ENCODE data around the gene TMEM100.

The TMEM100 gene, protein sequence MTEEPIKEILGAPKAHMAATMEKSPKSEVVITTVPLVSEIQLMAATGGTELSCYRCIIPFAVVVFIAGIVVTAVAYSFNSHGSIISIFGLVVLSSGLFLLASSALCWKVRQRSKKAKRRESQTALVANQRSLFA

DNA sequence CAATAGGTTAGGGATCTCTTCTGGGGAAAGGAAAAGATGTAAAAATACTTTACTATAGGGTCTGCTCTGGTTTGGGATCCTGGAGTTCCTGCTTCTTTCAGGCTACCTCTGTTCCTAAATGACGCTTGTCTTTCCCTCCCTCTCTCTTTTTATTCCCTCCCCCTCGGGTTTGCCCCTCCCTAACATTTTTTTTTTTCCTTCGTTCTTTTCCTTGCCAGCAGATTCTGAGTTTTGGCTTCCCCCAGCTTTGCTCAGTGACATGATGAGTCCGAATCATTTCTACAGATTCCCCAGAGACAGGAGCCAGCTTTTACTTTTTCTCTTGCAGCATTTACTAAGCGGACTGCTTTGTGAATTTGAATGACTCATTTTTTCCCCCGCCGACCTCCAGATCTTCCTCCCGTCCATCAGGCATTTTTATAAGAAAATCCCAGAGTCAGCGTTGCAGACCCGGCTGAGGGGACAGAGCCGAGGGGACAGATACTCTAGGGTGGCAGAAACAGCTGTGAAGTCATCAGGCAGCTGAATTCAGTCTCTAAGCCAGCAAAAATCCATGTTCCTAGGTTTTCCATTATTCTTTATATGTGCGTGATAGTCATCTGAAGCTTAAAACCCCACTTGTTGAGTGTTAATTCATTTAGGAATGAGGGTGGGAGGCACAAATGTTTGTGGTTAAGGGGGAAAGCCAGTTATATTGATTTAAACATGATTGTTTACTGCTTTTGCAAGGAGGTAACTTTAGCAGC is at the start of gene TMEM100:
TSS of gene TMEM100 (minus strand) at position 123 of the 746 bp plus-strand sequence. CDS start 1,794 bp downstream, outside the sequence.
- no peak for DNase-seq

DNA sequence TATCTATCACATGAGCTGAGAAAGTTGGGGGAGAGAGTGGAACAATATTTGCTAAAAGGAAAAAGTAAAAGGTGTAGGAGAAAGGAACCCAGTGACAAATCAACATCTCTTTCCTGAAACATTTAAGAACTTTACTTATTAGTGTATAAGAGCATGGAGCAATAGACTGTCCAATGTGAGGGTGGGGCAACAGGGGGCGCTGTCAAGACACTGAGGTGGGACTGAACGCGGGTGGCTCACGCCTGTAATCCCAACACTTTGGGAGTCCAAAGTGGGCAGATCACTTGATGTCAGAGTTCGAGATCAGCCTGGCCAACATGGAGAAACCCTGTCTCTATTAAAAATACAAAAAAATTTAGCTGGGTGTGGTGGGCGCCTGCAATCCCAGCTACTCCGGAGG is 49.4 kb upstream of the TMEM100 start:
- no peak for DNase-seq

DNA sequence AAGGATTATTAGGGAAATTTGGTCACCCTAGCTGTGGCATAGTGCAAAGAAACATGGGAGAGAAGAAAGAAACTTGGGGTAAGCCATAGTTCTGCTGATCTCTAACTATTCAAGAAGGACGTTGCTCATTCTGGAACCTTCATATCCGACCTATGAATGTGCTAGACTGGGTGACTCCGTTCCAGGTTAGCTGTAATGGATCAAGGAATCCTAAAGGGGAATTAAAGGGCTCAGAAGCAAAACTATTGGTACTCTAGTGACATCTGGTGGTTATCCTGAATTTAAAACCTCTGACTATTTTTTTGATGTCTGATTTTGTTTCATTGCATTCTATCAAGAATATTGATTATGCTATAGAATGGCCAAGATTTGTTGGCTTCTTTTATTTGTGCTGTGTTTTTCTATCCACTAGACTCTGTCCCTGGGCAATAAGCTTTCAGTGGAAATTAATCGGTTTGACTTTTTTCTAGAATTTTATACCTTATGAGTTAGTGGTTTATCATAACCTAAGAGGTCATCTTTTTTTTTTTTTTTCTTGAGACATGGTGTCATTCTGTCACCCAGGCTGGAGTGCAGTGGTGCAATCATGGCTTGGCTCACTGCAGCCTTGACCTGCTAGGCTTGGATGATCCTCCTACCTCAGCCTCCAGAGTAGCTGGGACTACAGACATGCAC is 47.7 kb upstream of the TMEM100 start:
- peak; percentile 10 for DNase-seq

- no peak for DNase-seq
Observed at GRCh38 chr17:55769625-55770000, 46.9 kb upstream of the TMEM100 start.

- DNase-seq = no peak
Observed at GRCh38 chr17:55768936-55769624, 46.4 kb upstream of the TMEM100 start.

GRCh38 chr17:55765472-55765871 is 42.8 kb upstream of the TMEM100 start:
- DNase-seq = no peak

- no peak for DNase-seq
Observed at GRCh38 chr17:55764610-55765009, 41.9 kb upstream of the TMEM100 start.

- no peak for DNase-seq
Observed at GRCh38 chr17:55763856-55764255, 41.2 kb upstream of the TMEM100 start.

GRCh38 chr17:55762086-55762858 is 39.6 kb upstream of the TMEM100 start:
- no peak for DNase-seq

- DNase-seq = no peak
Observed at GRCh38 chr17:55760643-55761355, 38.1 kb upstream of the TMEM100 start.

- DNase-seq = no peak
Observed at GRCh38 chr17:55758171-55758570, 35.5 kb upstream of the TMEM100 start.

- DNase-seq = no peak
Observed at GRCh38 chr17:55757659-55758058, 35.0 kb upstream of the TMEM100 start.

DNA sequence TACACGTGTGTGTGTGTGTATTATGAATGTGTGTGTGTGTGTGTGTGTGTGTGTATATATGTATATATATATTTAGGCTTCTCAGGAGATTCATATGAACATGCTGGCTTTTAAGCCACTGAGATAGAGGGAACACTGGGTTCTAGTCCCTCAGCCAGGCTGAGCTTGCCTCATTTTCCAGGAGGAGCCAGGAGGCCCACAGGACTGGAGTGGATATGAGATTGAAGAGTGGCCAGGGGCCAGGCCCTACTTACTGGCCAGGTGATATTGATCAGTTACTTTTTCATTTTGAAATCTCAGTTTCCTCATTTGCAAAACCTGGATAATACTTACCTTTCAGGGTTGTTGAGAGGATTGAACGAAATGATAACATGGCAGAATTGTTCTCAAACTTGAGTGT is 34.0 kb upstream of the TMEM100 start:
- no peak for DNase-seq

- DNase-seq = no peak
Observed at GRCh38 chr17:55751720-55752250, 29.1 kb upstream of the TMEM100 start.

DNA sequence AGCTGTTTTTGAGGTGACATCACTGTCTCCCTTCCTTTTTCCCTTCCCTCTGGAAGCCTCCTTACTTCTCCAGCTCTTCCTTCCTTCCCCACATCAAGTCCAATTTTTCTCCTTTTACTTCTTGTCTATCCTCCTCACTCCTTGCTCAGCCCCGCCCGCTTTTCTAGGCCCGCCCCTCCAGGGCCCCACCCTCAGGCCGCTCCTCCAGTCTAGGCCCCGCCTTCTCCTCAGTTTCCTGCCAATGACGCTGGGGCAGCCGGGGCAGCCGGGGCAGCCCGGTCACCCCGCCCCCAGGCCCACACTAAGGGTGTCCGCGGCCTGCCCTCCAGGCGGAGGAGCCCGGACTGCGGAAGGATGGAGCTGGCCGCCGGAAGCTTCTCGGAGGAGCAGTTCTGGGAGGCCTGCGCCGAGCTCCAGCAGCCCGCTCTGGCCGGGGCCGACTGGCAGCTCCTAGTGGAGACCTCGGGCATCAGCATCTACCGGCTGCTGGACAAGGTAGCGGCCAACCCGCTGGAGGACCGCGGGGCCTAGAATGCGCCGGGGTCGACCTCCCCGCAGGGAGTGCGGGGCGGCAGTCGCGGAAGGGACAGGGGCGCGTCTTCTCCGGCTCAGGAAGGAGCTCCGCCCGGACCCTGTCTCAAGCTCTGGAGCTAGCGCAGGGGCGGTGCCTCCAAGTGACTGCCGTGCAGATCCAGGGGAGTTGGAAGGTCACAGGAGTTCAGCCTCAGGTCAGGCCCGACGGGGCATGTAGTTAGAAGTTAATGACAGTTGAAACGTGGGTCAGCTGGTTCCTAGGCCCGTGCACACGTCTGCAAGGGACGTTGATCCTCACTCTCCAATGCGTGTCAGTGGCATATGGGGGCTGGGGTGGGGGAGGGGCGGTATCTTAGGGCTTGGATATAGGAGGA is 28.3 kb upstream of the TMEM100 start, which contains the start of gene PCTP:
TSS of gene PCTP (plus strand) at position 302 of the 908 bp plus-strand sequence. CDS start at position 355, 53 bp downstream.
- DNase-seq = peak; percentile 72

GRCh38 chr17:55749985-55750384 is 27.3 kb upstream of the TMEM100 start:
- no peak for DNase-seq

- DNase-seq = no peak
Observed at GRCh38 chr17:55748841-55749240, 26.2 kb upstream of the TMEM100 start.

DNA sequence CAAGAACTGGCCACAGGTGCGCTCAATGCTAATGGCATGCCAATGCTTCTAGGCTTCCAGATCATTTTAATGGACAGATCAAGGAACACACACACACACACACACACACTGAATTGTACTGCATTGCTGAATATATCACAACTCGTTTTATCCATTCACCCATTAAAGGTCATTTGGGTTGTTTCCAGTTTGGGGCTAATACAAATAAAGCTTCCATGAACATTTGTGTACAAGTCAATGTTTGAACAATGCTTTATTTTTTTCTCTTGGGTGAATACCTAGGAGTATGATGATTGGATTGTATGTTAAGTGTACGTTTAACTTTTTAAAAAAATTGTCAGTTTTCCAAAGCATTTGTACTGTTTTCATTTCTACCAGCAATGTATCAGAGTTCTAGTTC is 24.5 kb upstream of the TMEM100 start:
- DNase-seq = no peak

- no peak for DNase-seq
Observed at GRCh38 chr17:55746466-55746865, 23.8 kb upstream of the TMEM100 start.

DNA sequence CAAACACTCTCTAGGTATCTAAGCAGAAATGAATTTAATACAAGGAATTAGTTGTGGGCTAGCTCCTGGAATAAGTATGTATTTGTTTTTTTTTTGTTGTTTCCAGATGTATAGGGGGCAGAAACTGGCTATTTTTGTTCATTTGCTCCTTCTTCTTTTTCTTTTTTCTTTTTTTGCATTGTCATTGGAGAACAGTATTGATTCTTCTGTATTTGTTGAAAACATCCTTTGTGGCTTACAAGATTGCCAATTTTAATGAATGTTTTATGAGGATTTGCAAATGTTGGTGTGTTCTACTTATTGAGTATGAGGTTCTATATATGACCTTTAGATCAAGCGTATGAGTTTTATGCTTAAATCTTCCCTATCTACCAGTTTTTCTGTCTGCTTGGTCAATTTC is 22.6 kb upstream of the TMEM100 start:
- DNase-seq = no peak
